Activated effector memory CD4-positive, alpha-beta T cell treated with Interleukin-2 at 50 U/mL for 16 hours (primary cell): Measurements from ENCODE around the gene IFITM10.

Experiments used
- DNase-seq: peaks from one replicate; pipeline ENCODE4 v3.0.0-alpha.2; 2020

IFITM10 gene

DNA sequence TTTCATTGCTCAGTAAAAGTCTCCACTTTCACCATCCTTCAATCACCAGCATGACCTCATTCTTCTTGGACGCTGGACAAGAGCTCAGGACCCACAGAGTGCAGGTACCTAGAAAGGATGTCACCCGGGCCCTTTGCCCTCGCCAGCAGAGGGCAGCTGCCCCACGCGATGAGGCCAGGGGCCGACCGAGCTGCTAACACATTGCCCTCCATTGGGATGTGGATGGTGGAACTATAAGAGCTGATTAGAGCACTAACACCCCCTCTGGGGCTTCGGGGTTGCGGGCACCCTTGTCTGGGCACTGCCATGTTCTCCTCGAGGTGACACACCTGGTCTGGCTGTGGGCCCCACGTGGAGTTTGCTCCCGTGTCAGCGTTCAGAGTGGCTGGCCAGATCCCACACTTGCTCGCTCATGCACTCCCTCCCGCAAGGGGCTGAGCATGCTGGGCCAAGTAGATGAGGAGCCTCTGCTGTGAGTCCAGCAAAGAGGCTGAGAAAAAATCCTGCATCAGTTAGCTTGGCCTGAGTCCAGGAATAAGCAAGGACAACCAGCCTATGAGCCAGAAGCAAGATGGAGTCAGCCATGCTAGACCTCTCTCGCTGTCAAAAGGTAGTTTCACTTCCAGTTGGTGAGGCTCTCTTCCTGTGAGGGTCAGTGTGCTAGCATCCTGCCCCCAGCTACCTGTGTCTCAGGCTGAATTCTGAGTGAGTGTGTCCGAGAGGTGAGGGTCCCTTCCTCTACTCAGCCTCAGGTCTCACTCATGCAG is 43.6 kb downstream of the IFITM10 start:
- DNase-seq: no peak

DNA sequence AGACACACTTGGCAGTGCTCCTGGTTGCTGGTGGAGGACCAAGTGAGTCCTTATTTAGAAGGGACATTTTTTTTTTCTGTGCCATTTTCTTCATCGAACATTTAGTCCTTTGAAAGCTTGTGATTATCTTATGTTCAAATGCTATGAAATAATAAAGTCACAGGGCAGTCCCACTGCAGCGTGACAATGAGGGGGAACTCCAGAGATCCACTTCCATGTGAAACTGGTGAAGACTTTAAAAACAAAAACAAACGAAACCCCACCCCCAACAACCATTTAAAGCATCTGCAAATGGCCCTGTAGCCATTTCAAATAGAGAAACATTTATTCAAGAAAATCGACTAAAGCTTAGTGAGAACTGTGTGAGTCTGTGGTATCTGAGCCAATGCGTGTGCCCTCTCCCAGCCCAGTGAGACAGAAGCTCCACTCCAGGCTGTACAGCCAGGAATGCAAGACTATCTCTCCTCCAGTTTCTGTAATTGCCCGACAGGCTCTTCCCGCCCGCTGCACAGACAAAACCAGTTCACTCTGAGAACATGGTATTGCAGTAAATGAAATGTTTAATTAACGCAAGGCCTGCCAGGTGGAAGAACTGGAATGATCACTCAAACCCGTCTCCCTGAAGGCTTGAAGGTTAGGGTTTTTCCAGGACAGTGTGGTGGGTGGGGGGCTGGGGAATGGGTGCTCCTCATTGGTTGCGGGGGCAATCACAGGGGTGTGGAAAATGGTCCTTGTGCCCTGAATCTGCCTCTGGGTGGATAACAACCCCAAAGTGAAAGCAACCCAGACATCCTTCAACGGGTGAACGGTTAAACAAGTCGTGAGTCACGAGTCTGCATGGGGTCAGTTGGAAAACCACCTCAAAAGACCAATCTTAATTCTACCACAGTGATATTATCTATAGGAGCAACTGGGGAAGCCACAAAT is 45.0 kb downstream of the IFITM10 start:
- no peak for DNase-seq

DNA sequence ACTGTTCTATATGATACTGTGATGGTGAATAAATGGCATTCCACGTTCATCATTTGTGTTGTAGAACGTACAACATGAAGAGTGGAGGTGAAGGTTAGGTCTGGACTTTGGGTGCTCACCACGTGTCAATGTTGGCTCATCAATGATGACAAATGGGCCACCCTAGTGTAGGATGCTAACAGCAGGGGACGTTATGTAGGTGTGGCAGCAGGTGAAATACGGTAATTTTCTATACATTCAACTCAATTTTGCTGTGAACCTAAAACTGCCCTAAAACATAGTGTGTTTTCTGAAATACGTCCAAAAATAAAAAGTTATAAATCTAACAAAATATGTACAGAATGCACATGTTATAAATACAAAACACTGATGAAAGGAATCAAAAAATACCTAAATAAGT is 47.2 kb downstream of the IFITM10 start:
- no peak for DNase-seq

DNA sequence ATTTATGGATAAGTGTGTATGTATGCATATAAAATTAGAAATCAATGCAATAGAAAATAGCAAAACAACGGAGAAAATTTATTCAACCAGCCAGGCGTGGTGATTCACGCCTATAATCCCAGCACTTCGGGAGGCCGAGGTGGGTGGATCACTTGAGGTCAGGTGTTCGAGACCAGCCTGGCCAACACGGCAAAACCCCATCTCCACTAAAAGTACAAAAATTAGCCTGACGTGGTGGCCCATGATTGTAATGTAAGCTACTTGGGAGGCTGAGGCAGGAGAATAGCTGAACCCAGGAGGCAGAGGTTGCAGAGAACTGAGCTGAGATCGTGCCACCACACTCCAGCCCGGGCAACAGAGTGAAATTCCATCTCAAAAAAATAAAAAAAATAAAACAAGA is 47.9 kb downstream of the IFITM10 start:
- DNase-seq: no peak

DNA sequence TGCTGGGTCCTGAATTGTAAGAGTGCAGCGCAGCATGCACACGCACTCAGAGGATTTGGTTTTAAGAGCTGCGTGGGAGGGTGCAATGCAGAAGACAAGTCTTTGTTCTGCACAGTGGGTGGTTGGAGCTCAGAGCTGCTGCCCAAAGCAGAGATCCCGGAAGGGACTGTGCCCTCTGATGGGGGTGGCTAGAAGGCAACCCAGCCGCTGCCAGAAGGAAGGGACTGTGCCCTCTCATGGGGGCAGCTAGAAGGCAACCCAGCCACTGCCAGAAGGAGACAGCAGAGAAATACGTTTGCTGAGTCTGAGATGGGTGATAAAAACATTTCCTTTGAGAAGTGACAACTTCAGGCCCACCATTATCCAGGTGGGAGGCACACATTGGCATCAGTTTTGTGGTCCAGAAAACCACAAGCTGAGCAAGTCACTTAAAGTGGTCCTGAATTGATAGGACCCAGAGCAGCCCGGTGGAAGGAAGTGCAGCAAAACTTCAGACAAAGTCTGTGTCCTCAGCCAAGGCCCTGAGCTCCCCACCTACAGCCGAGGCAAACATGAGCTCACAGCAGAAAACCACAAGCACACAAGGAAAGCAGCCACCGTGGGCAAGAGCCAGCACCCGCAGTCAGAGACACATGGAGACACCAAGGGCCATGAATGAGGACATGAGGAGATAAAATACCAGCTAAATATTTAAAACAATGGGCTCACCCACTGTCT is 49.1 kb downstream of the IFITM10 start:
- DNase-seq: no peak

DNA sequence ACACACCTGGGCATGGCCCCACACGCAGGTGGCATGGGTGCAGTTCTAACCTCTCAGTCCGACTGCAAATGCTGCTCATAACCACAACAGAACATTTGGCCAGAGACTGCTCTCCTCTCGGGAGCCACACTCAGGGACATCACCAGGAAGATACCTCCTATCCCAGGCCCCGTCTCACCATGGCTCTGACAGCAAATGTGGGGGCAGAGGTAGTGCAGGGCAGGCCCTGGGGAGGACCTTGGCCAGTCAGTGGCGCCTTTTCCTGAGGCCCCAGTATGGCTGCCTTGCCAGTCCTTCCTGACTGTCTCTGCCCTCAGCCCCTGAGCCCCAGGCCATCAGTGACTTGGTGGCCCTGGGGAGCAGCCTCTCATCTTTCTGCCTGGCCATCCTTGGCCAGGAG is 50.6 kb downstream of the IFITM10 start:
- DNase-seq: no peak

DNA sequence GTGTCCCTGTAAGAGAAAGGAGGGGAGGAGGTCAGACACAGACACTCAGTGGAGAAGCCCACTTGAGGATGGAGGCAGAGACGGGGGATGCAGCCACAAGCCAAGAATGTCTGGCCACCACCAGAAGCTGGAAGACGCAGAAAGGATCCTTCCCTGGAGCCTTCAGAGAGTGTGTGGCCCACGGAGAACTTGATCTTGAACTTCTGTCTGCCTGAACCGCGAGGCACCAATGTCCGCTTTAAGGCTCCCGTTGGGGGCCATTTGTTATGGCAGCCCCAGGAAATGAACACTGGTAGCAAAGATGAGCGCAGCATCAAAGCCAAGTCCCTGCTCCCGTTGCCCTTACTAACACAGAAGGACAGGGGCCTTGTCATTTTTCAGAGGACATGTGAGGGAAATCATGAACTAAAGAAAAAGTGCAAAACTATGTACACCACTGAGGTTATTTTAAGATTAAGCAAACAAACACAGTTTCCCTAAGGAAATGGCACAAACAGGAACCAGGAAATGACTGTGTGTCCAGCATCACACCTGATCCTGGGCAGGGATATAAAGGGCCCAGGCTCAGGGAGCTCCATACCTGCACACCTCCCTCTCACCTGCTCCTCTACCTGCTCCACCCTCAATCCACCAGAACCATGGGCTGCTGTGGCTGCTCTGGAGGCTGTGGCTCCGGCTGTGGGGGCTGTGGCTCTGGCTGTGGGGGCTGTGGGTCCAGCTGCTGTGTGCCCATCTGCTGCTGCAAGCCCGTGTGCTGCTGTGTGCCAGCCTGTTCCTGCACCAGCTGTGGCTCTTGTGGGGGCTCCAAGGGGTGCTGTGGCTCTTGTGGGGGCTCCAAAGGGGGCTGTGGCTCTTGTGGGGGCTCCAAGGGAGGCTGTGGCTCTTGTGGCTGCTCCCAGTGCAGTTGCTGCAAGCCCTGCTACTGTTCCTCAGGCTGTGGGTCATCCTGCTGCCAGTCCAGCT is 53.5 kb downstream of the IFITM10 start, which contains the start of gene KRTAP5-6:
Gene KRTAP5-6 (plus strand): TSS at position 588 of the 963 bp plus-strand sequence. CDS start 51 bp downstream, at position 639.
- no peak for DNase-seq

DNA sequence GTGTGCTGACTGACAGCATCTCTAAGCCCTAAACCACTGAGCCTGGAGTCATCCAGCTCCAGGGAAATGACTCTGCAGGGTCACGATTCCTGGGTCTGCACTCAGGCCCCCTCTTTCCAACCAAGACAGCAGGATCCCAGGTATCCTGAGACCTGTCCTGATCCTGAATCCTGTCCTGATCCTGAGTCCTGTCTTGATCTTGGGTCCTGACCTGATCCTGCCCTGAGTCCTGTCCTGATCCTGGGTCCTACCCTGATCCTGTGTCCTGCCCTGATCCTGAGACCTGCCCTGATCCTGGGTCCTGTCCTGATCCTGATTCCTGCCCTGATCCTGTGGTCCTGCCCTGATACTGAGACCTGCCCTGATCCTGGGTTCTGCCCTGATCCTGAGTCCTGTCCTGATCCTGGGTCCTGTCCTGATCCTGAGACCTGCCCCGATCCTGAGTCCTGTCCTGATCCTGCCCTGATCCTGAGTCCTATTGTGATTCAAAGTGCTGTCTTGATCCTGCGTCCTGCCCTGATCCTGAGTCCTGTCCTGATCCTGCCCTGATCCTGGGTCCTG is 54.8 kb downstream of the IFITM10 start:
- no peak for DNase-seq

DNA sequence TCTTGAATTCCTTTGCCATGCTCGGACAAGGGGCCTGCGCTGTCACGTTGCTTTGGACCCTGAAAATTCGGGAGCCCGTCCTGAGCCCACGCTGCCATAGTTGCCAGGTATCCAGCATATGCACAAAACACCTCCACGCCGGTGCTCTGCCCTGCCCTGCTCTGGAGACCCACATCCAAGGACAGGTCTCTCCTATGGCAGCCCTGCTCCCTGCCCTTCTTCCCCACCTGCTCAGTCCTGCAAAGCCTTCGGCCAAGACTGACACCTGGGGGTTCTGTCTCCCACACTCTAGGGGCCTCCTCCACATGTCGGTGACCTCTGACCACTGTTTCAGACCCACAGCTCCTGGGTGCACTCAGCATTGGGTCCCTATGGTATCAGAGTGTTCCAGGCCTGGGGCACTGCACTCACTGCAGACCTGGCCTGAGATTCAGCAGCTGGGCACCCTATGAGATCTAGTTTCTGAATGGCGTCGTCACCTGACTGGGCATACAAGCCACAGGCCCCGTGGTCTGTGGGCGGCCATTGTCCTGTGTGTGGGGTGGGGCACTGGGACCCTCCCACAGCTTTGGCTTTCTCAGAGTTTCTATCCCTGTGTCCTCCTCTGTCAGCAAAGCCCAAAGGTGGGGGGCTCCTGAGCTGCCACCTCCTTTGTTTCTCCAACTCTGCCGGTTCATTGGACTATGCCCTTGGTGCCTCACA is 55.4 kb downstream of the IFITM10 start:
- no peak for DNase-seq

DNA sequence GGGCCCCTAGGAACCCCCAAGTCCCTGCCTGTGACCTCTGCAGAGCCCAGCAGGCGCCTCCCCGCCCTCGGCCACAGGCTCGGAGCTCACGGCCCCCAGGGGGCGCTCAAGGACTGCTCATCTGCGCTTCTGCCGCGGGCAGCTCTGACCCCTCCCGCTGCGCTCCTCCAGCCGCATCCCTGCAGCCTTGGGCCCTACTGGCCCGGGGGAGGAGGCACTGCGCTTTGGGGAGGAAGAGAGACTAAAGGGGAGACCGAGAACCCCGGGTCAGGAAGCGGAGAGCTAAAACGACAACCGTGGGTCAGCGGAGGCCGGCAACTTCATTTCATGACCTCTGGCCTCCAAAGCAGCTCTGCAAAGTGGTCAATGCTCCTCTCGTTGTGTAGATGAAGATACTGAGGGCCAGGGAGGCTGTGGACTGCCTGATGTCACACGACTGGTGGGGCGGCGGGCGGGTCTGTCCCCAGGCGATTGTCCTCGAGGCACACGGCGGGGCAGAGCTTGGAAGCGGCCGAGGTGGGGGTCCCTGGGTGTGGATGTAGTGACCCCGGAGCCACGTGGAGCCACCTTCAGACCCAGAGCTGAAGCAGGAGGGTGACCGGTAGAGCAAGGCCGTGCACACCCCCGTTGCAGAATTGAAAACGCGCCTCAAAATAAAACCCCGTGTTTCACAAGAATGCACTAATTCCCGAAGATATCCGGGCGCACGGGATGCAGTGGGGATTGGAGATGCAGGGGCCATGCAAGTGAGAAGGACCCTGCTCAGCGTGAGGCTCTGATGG is 56.1 kb downstream of the IFITM10 start:
- peak; percentile 64 for DNase-seq

DNA sequence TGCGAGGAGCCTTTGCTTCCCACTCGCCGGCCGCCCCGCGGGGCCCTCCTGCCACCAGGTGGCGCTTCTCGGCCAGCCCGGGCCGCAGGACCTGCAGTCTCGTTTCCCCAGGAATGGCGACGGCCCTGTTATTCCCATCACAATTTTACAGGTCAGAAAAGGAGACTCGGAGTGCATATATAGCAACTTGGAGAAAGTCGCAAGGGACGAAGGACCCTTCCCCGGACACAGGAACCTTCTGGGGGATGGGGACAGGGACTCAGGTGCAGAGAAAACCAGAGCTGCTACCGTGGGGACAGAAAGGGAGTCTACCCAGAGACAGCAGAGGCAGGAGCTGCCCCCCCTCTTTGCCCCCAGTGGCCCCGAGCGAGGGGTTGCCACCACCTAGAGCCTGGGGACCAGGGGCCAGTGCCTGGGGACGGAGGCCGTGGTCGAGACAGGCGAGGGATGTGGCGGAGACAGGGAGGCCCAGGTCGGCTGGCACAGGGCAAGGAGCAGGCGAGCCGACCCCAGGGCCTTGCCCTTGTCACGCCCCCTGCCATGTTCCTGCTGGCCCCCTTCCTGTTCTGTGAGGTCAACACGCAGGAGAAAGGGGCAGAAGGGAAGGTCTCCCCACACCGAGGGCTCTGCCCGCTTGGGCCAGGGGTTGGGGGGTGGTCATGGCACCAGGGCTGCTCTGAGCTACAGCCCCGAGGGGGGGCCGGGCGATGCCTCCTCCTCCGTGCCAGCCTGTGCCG is 56.9 kb downstream of the IFITM10 start:
- DNase-seq: peak; percentile 54

DNA sequence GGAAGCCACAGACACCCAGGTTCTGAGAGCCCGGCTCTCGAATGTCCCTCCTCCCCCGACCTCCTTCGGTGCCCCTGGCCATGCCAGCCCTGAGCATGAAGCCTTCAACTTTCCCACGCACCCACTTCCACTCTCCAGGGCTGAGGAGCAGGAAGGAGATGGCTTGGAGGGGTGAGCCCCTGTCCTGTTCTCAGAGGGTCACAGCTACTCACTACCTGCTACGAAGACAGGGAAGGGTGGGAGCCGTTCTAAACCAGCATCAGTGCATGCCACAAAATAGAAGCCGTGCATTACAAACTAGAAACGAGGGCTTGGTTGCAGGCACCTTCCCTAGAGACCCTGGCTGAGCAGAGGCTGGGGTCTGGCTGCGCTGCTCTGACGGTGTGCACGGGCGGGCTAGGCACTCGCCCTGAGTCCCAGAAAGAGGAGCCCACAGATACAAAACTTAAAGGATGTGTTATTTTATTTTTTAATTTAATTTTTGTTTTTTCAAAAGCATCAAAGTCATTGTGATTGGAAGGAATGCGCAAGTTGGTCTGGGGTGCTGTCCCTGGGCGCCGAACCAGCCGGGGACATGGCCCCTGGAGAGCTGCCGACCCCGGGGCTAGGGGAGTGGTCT is 57.6 kb downstream of the IFITM10 start:
- DNase-seq: no peak

DNA sequence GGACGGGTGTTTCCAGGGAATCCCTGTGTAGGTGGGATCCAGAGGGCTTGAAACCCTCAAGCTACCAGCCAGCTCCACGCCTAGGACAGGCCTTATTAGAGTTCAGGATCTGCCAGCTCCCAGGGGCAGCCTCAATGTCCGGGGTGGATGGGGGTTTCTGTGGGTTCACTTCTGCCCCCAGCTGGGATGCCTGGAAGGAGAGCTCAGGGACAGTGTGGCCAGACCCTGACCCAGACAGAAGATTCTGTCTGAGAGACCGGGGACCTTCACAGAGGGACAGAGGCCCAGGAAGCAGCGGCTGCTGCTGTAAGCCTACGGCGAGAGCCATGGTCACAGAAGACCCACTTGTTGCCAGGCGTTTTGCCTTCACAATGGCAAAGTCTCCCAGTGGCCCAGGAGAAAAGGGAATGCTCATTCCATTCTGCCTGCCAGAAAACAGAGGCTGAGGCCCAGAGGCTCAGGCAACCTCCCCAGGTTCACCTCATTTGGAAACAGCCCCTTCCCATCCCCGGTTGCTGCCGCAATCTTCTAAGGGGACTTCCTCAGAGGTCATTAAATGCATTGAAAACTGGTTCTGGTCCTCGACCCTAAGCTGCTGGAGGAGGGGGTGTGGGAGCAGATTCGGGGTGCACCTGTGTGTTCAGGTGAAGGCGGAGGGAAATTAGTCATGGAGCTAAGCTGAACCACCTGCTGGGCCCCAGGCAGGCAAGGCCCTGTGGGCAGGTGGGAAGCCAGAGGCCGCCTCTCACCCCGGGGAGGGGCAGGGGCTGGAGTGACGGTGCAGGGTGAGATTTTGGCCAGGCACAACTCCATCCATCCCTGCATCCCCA is 58.3 kb downstream of the IFITM10 start:
- DNase-seq: no peak

DNA sequence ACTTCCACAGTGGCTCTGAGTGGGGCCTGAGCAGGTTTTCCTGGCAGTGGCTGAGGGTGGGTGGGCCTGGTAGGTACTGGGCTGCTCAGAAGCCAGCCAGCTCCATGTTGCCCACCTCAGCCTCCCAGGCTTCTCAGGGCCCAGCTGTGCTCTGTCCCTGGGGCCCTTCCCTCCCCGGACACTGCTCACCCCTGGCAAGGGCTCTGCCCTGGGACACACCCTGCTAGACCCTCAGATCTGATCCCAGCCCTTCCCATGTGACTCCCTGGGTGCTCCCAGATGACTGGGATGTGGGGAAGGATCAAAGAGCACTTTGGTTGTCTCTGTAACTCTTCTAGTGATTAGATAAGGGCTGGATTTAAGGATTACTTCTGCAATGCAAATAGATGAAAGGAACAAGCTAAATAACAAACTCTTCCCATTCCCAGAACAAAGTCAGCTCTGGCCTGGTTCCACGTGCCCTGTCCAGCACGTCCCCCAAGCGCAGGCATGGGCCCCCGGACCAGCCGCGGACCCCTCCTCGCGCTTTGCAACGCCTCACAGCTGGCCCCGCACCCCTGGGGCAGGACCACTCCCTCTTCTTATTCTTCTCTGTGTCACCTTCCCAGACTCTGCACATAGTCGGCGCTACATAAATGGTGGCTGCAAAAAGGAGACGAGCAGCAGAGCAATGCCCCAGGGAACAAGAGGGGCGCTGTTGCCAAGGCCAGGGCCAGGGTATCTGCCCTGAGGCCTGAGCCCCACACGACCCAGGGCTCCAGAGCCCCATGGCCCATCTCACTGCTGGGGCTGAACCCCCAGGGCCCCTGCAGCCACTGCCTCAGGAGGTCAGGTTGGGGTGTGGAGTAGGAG is 59.1 kb downstream of the IFITM10 start:
- no peak for DNase-seq

DNA sequence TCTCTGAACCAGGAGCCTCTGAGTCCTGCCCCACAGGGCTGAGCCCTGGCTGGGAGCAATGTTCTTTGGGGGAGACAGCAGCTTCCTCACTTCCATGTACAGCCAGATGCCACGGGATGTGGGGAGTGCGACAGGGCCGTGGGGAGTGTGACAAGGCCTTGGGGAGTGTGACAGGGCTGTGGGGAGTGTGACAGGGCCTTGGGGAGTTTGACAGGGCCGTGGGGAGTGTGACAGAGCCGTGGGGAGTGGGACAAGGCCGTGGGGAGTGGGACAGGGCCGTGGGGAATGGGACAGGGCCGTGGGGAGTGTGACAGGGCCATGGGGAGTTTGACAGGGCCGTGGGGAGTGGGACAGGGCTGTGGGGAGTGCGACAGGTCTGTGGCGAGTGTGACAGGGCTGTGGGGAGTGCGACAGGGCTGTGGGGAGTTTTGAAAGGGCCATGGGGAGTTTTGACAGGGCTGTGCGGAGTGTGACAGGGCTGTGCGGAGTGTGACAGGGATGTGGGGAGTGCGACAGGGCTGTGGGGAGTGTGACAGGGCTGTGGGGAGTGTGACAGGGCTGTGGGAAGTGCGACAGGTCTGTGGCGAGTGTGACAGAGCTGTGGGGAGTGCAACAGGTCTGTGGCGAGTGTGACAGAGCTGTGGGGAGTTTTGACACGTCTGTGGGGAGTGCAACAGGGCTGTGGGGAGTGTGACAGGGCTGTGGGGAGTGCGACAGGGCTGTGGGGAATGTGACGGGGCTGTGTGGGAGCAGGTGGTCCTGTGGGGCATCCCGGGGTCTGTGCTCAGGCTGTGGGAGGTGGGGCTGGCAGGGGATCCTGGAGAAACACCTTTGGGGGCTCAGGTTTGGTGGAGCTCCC is 60.0 kb downstream of the IFITM10 start:
- DNase-seq: no peak
